Stimulated activated CD4-positive, alpha-beta T cell treated with anti-CD3 and anti-CD28 coated beads, Interleukin-2, amount 100 ng/mL, for 24 hours (primary cell): ENCODE measurements around the gene CD248.
"Not testable (repeated sequence)": the region's sequence is repeated elsewhere in the genome, so short reads cannot be mapped to it uniquely, and the experiment has no call there.

Experiments used
- DNase-seq, 2 donors: peaks; one replicate each; pipeline ENCODE4 v3.0.0-alpha.2; 2020

CD248 gene

GRCh38 chr11:66328031-66328301 lies 11.1 kb upstream of the CD248 start:
- no peak for DNase-seq

- no peak for DNase-seq
These were observed 10.6 kb upstream of the CD248 start for GRCh38 chr11:66327171-66328030.

- no peak for DNase-seq
These were observed 9.6 kb upstream of the CD248 start for GRCh38 chr11:66326261-66327111.

- DNase-seq = no peak
These were observed 8.4 kb upstream of the CD248 start for GRCh38 chr11:66325263-66325671.

GRCh38 chr11:66324664-66325063 lies 7.8 kb upstream of the CD248 start:
- no peak for DNase-seq

GRCh38 chr11:66323684-66324083 lies 6.8 kb upstream of the CD248 start:
- DNase-seq = no peak

GRCh38 chr11:66322732-66323427 lies 6.0 kb upstream of the CD248 start:
- no peak for DNase-seq

- DNase-seq = no peak
These were observed 4.8 kb upstream of the CD248 start for GRCh38 chr11:66321606-66322005.

- not testable (repeated sequence) for DNase-seq
These were observed 3.9 kb upstream of the CD248 start for GRCh38 chr11:66320748-66321147.

- DNase-seq = not testable (repeated sequence)
These were observed 3.4 kb upstream of the CD248 start for GRCh38 chr11:66320289-66320688.

- no peak for DNase-seq
These were observed 1.7 kb upstream of the CD248 start for GRCh38 chr11:66318600-66318970.

GRCh38 chr11:66317723-66318599 lies 1.1 kb upstream of the CD248 start:
- peak in 1 of 2 donors; percentile 33 for DNase-seq

GRCh38 chr11:66317322-66317722 lies 478 bp upstream of the CD248 start:
- peak in 1 of 2 donors; percentile 45 for DNase-seq

GRCh38 chr11:66315921-66316811 lies 678 bp downstream of the CD248 start:
- no peak for DNase-seq

- DNase-seq = no peak
These were observed 1.4 kb downstream of the CD248 start for GRCh38 chr11:66315498-66315885.

- DNase-seq = no peak
These were observed 2.0 kb downstream of the CD248 start for GRCh38 chr11:66314561-66315497.

- no peak for DNase-seq
These were observed 2.7 kb downstream of the CD248 start for GRCh38 chr11:66314186-66314501.

GRCh38 chr11:66313321-66314185 lies 3.3 kb downstream of the CD248 start:
- no peak for DNase-seq

- peak; percentile 94 to 96 for DNase-seq
These were observed 4.1 kb downstream of the CD248 start for GRCh38 chr11:66312549-66313320.
